ENCODE data around the gene ASPDH. TPM values are rescaled to one million over a fixed set of nuclear protein-coding genes. Genes with fewer than 3 reads are reported as not detected.

The ASPDH gene
- total and polyA plus RNA-seq, 2 donors (not counting 1 experiment from before 2014, with no cell fraction given) = not detected

GRCh38 chr19:50549927-50550593, 36.3 kb upstream of the ASPDH start:
- no peak for TF ChIP-seq CTCF (IDR thresholded peaks at IDR 0.05)
- no peak for TF ChIP-seq EZH2 (IDR thresholded peaks at IDR 0.05; ENCODE audit: borderline replicate concordance, insufficient read depth, low read depth, low read length, poor library complexity, severe bottlenecking)
- Mint-ChIP-seq H3K9me3 (ENCODE audit: insufficient read depth) (no peaks in the 10 kb centered on the region), H3K27me3 (peaks cover 43% of the 10 kb centered on the region), H3K4me1 (no peaks in the 10 kb centered on the region), H3K4me3 (no peak overlapping the region), H3K27ac (no peak overlapping the region)
- Histone ChIP-seq H3K9ac (ENCODE audit: low read length) (no peak overlapping the region), H4K20me1 (ENCODE audit: control insufficient read depth, insufficient read depth, low read length, poor library complexity, severe bottlenecking) (no peaks in the 10 kb centered on the region), H3K36me3 (replicated peaks in 1 of 2; ENCODE audit: control extremely low read depth in 1 of 2, control insufficient read depth in 1 of 2, extremely low read depth in 1 of 2, insufficient read depth in 2 of 2, low read length in 1 of 2) (no peaks in the 10 kb centered on the region), H3K79me2 (ENCODE audit: control insufficient read depth, insufficient read depth, low read length) (no peaks in the 10 kb centered on the region), H2AFZ (ENCODE audit: insufficient read depth, low read depth, low read length, poor library complexity, severe bottlenecking) (no peak overlapping the region), H3K27me3 (replicated peaks in 1 of 4; ENCODE audit: control extremely low read depth in 1 of 4, control insufficient read depth in 3 of 4, insufficient read depth in 4 of 4, low read length in 3 of 4) (peaks cover 0 to 44% (median 6%) of the 10 kb centered on the region in 4 experiments), H3K9me3 (ENCODE audit: control extremely low read depth in 1 of 3, control insufficient read depth in 2 of 3, insufficient read depth in 1 of 3, low read length in 2 of 3) (peaks cover 0 to 5% (median 0%) of the 10 kb centered on the region in 3 donors), H3K4me2 (replicated peaks; ENCODE audit: low read depth, low read length, poor library complexity, severe bottlenecking) (no peak overlapping the region), H3K4me1 (ENCODE audit: control insufficient read depth in 2 of 2, insufficient read depth in 2 of 2, low read length in 2 of 2) (no peaks in the 10 kb centered on the region), H3K4me3 (ENCODE audit: control extremely low read depth in 1 of 5, extremely low read depth in 1 of 5, insufficient read depth in 1 of 5, low read depth in 2 of 5, low read length in 4 of 5) (no peak overlapping the region), H3K27ac (ENCODE audit: low read length in 2 of 2) (no peak overlapping the region)
- CTCF ChIA-PET = no interaction called here
- WGBS (ENCODE audit: insufficient coverage) = 87% methylated on average over 14 of the region's 17 CpGs
- intact Hi-C loops (cut with micrococcal nuclease) = no loop called here
- DNase-seq (no peak), ATAC-seq (ENCODE audit: low read depth) (no peak)
- POLR2A ChIA-PET = no interaction called here

- H3K27me3 Mint-ChIP-seq = peaks cover 36% of the 10 kb centered on the region
- no peaks in the 10 kb centered on the region for H3K4me1 Mint-ChIP-seq
- Histone ChIP-seq H3K79me2 (ENCODE audit: control insufficient read depth, insufficient read depth, low read length) (no peaks in the 10 kb centered on the region), H3K36me3 (replicated peaks in 1 of 2; ENCODE audit: control extremely low read depth in 1 of 2, control insufficient read depth in 1 of 2, extremely low read depth in 1 of 2, insufficient read depth in 2 of 2, low read length in 1 of 2) (no peaks in the 10 kb centered on the region), H3K27ac (ENCODE audit: low read length in 2 of 2) (no peak overlapping the region), H4K20me1 (ENCODE audit: control insufficient read depth, insufficient read depth, low read length, poor library complexity, severe bottlenecking) (no peaks in the 10 kb centered on the region), H3K27me3 (replicated peaks in 1 of 4; ENCODE audit: control extremely low read depth in 1 of 4, control insufficient read depth in 3 of 4, insufficient read depth in 4 of 4, low read length in 3 of 4) (peaks cover 0 to 37% (median 6%) of the 10 kb centered on the region in 4 experiments), H3K9me3 (ENCODE audit: control extremely low read depth in 1 of 3, control insufficient read depth in 2 of 3, insufficient read depth in 1 of 3, low read length in 2 of 3) (peaks cover 0 to 5% (median 0%) of the 10 kb centered on the region in 3 donors), H3K4me1 (ENCODE audit: control insufficient read depth in 2 of 2, insufficient read depth in 2 of 2, low read length in 2 of 2) (no peaks in the 10 kb centered on the region), H3K4me3 (ENCODE audit: control extremely low read depth in 1 of 5, extremely low read depth in 1 of 5, insufficient read depth in 1 of 5, low read depth in 2 of 5, low read length in 4 of 5) (no peak overlapping the region), H3K4me2 (replicated peaks; ENCODE audit: low read depth, low read length, poor library complexity, severe bottlenecking) (no peak overlapping the region), H2AFZ (ENCODE audit: insufficient read depth, low read depth, low read length, poor library complexity, severe bottlenecking) (no peak overlapping the region), H3K9ac (ENCODE audit: low read length) (no peak overlapping the region)
- H3K27ac Mint-ChIP-seq = no peak overlapping the region
- H3K4me3 Mint-ChIP-seq = no peak overlapping the region
- 79% methylated on average over 18 of the region's 22 CpGs for WGBS (ENCODE audit: insufficient coverage)
- intact Hi-C loops (cut with micrococcal nuclease) = no loop called here
- no peak for TF ChIP-seq CTCF (IDR thresholded peaks at IDR 0.05)
- ATAC-seq (ENCODE audit: low read depth) = no peak
- no peak for DNase-seq
- no peaks in the 10 kb centered on the region for H3K9me3 Mint-ChIP-seq (ENCODE audit: insufficient read depth)
- ChIA-PET POLR2A (no interaction called here), CTCF (no interaction called here)
Observed at GRCh38 chr19:50549059-50549926, 35.6 kb upstream of the ASPDH start.
